ENCODE measurements around the gene GUCD1. TPM values are rescaled to one million over a fixed set of nuclear protein-coding genes. Genes with fewer than 3 reads are reported as not detected.

Gene GUCD1
- total RNA-seq, 1 experiment from 2014 or later: 48.7 TPM

DNA sequence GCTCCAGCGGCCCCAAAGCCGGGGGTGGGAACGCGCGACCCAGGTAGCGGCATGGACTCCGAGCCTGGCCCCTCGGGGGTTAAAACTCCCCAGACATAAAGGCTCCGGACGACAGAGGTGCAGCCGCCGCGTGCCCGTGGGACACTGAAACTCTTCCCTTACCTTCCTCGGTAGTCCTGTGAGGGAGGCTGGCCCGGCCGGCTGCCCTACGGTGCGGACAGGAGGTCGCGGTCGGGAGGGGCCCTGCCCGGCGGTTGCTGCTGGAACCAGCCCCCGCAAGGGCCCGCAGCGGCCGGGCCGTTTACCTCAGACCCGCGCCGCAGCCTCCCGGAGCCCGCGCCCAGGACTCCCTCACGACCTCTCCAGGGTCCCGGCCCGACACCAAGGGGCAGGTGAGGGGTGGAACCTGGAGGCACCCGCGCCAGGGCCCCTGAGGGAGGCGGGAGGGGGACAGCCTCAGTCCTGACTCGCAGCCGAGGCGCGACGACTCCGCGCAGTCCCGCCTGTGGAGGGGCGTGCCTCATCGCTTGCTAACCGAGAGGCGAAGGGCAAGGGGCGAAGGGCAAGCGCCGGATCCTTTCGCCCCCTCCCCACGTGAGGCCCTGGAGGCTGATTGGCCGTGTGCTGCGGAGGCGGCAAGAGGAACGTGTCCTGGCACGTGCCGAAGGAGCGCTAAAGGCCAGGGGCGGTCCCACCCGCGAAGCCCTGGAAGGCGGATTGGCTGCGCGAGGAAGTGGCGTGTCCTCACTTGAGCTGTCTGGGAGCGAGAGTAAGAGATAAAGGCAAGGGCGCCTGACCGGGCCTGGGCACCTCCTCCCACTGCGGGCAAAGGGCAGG, 60.2 kb downstream of the GUCD1 start, which contains the start of gene UPB1:
Gene UPB1, plus strand, starts transcription at position 805 of the 837 bp plus-strand sequence. CDS start 72 bp downstream, outside the sequence.
- no peak within 1 kb of the TSS for H3K27ac ChIP-seq (ENCODE audit: low read depth, low read length)
- no peaks in the 10 kb centered on the region for H3K9me3 ChIP-seq (ENCODE audit: control insufficient read depth in 1 of 2, insufficient read depth in 1 of 2, low read depth in 1 of 2, low read length in 2 of 2)
- no peaks in the 10 kb centered on the region for H4K20me1 ChIP-seq (ENCODE audit: insufficient read depth)
- RAD21 ChIA-PET (ENCODE audit: low non-redundant PET in 1 of 2, low total read pairs in 2 of 2, uncharacterized antibody in 2 of 2, unreplicated experiment in 2 of 2): no interaction called here
- H3K4me2 ChIP-seq (ENCODE audit: low read length): no peak within 1 kb of the TSS
- no peak for TF ChIP-seq SIN3A (IDR thresholded peaks at IDR 0.05; ENCODE audit: low read depth)
- TF ChIP-seq MAX (IDR thresholded peaks at IDR 0.05): no peak
- no peak for TF ChIP-seq RAD21 (IDR thresholded peaks at IDR 0.05; ENCODE audit: low read depth)
- TF ChIP-seq ELF1 (IDR thresholded peaks at IDR 0.05; ENCODE audit: borderline replicate concordance, low read depth): no peak
- no peak for TF ChIP-seq ZFX (IDR thresholded peaks at IDR 0.05)
- no peak for TF ChIP-seq POLR2A (IDR thresholded peaks at IDR 0.05; ENCODE audit: borderline replicate concordance, extremely low read depth, insufficient read depth, insufficient read length)
- no peak for TF ChIP-seq SRF (IDR thresholded peaks at IDR 0.05; ENCODE audit: low read depth)
- TF ChIP-seq, protein P1, sequence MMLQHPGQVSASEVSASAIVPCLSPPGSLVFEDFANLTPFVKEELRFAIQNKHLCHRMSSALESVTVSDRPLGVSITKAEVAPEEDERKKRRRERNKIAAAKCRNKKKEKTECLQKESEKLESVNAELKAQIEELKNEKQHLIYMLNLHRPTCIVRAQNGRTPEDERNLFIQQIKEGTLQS (IDR thresholded peaks at IDR 0.05): no peak
- no peak for TF ChIP-seq FOSL1 (IDR thresholded peaks at IDR 0.05; ENCODE audit: low read depth)
- no peak for TF ChIP-seq EZH2phosphoT487 (IDR thresholded peaks at IDR 0.05; ENCODE audit: borderline replicate concordance)
- TF ChIP-seq, protein P2, sequence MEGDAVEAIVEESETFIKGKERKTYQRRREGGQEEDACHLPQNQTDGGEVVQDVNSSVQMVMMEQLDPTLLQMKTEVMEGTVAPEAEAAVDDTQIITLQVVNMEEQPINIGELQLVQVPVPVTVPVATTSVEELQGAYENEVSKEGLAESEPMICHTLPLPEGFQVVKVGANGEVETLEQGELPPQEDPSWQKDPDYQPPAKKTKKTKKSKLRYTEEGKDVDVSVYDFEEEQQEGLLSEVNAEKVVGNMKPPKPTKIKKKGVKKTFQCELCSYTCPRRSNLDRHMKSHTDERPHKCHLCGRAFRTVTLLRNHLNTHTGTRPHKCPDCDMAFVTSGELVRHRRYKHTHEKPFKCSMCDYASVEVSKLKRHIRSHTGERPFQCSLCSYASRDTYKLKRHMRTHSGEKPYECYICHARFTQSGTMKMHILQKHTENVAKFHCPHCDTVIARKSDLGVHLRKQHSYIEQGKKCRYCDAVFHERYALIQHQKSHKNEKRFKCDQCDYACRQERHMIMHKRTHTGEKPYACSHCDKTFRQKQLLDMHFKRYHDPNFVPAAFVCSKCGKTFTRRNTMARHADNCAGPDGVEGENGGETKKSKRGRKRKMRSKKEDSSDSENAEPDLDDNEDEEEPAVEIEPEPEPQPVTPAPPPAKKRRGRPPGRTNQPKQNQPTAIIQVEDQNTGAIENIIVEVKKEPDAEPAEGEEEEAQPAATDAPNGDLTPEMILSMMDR (IDR thresholded peaks at IDR 0.05 in 2 of 3, conservative IDR thresholded peaks at IDR 0.05 in 1 of 3; ENCODE audit: borderline replicate concordance in 1 of 3, insufficient read depth in 1 of 3, low read depth in 2 of 3, low read length in 2 of 3): no peak
- TF ChIP-seq YY1 (IDR thresholded peaks at IDR 0.05; ENCODE audit: extremely low read depth, insufficient replicate concordance, low read depth, low read length): no peak
- no peak for TF ChIP-seq EZH2 (IDR thresholded peaks at IDR 0.05)
- no peak for TF ChIP-seq EGR1 (IDR thresholded peaks at IDR 0.05; ENCODE audit: low read depth)
- TF ChIP-seq SP1 (IDR thresholded peaks at IDR 0.05; ENCODE audit: low read depth): no peak
- H3K9me2 ChIP-seq (ENCODE audit: insufficient read depth): no peaks in the 10 kb centered on the region
- no peak within 1 kb of the TSS for H3K9ac ChIP-seq (ENCODE audit: low read length)
- no peaks in the 10 kb centered on the region for H3K27me3 ChIP-seq (ENCODE audit: insufficient read depth, low read length)
- no peaks in the 10 kb centered on the region for H3K4me1 ChIP-seq (ENCODE audit: control insufficient read depth in 1 of 2, insufficient read depth in 2 of 2, low read length in 2 of 2)
- ATAC-seq: no peak
- no peak within 1 kb of the TSS for H3K4me3 ChIP-seq (replicated peaks in 1 of 2; ENCODE audit: low read depth in 1 of 2, low read length in 2 of 2)
- no peaks in the 10 kb centered on the region for H3K36me3 ChIP-seq (ENCODE audit: control insufficient read depth in 1 of 2, insufficient read depth in 2 of 2, low read length in 2 of 2)
- H2AFZ ChIP-seq (ENCODE audit: low read depth, low read length, poor library complexity, severe bottlenecking): no peak within 1 kb of the TSS
- intact Hi-C loops (cut with micrococcal nuclease): no loop called here
- CTCF ChIA-PET: no interaction called here
- H3K79me2 ChIP-seq (ENCODE audit: insufficient read depth, low read length): no peaks in the 10 kb centered on the region
- POLR2A ChIA-PET: no interaction called here
- no peak for DNase-seq (ENCODE audit: low read depth, low spot score)
- BruUV-seq (replicated peaks): no TSS peak
